ENCODE data around the gene SLC5A2. TPM values are rescaled to one million over a fixed set of nuclear protein-coding genes. Genes with fewer than 3 reads are reported as not detected.
"Not testable (repeated sequence)": the region's sequence is repeated elsewhere in the genome, so short reads cannot be mapped to it uniquely, and the experiment has no call there.

The SLC5A2 gene
- total RNA-seq (1 to 10 TPM; 1.3 to 2.8 TPM), total RNA-seq (2.0 to 3.5 reads per million in 2 donors)

DNA sequence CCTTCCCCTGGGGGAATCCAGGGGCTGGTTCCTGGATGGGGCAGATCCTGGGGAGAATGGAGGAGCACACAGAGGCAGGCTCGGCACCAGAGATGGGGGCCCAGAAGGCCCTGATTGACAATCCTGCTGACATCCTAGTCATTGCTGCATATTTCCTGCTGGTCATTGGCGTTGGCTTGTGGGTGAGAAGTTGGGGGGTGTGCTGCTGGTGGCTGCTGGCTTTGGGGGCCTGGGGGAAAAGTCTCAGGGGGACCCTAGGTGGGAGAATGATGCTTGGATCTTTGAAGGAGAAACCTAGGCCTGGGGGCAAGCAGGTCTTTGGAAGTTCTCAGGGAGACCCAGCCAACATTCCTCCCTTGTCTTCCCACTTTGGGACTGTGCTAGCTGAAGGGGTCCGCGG, at the start of gene SLC5A2:
Gene SLC5A2, plus strand, starts transcription at position 43 of the 400 bp plus-strand sequence. Its CDS starts 14 bp downstream, at position 57.
- ATAC-seq = no peak
- no peaks in the 10 kb centered on the region for H3K9me3 ChIP-seq (ENCODE audit: control insufficient read depth, low read length, poor library complexity, severe bottlenecking)
- H3K36me3 Mint-ChIP-seq (ENCODE audit: low read depth) = peaks cover 5% of the 10 kb centered on the region
- no peak for DNase-seq
- no peaks in the 10 kb centered on the region for H3K27me3 Mint-ChIP-seq
- H3K4me1 Mint-ChIP-seq = peaks cover 12% of the 10 kb centered on the region
- no peak within 1 kb of the TSS for H3K27ac Mint-ChIP-seq
- no peak within 1 kb of the TSS for H3K4me3 Mint-ChIP-seq

DNA sequence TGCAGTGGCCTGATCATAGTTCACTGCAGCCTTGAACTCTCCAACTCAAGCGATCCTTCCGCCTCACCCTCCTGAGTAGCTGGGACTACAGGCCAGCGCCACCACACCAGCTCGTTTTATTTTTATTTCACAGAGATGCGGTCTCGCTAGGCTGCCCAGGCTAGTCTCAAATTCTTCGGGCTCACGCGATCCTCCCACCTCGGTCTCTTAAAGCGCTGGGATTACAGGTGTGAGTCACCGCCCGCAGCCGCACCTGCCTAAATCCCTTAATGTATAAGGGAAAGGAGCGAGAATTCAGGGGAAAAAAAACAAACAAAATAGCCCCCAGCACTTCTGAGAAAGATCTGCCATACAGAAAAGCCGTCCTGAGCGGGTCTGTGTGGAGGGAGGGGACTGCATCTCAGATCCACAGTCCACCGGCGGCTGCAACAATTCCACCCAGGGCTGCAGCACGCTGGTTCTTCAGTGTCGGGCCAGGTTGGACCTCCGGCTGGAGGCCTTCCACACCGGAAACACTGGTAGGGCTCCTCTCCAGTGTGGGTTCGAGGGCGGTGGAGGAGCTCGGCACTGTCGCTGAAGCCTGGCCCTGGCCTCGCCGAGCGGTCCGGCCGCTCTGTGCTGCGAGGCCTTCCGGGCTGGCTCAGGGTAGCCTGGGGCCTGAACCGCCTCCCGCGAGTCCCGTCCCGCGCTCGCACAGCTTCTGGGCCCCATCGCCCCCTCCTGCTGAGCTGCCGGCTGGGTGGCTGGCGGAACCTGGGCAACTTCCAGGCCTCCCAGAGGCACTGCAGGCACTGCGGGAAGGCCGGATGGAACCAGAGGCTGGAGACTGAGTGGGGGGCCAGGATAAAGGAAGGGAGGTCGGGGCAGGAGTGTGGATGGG, 47.3 kb upstream of the SLC5A2 start:
- no peak for ATAC-seq
- H3K9me3 ChIP-seq (ENCODE audit: control insufficient read depth, low read length, poor library complexity, severe bottlenecking) = no peaks in the 10 kb centered on the region
- peaks cover 4% of the 10 kb centered on the region for H3K4me1 Mint-ChIP-seq
- H3K27me3 Mint-ChIP-seq = no peaks in the 10 kb centered on the region
- no peaks in the 10 kb centered on the region for H3K36me3 Mint-ChIP-seq (ENCODE audit: low read depth)
- no peak overlapping the region for H3K4me3 Mint-ChIP-seq
- no peak overlapping the region for H3K27ac Mint-ChIP-seq
- no peak for DNase-seq

DNA sequence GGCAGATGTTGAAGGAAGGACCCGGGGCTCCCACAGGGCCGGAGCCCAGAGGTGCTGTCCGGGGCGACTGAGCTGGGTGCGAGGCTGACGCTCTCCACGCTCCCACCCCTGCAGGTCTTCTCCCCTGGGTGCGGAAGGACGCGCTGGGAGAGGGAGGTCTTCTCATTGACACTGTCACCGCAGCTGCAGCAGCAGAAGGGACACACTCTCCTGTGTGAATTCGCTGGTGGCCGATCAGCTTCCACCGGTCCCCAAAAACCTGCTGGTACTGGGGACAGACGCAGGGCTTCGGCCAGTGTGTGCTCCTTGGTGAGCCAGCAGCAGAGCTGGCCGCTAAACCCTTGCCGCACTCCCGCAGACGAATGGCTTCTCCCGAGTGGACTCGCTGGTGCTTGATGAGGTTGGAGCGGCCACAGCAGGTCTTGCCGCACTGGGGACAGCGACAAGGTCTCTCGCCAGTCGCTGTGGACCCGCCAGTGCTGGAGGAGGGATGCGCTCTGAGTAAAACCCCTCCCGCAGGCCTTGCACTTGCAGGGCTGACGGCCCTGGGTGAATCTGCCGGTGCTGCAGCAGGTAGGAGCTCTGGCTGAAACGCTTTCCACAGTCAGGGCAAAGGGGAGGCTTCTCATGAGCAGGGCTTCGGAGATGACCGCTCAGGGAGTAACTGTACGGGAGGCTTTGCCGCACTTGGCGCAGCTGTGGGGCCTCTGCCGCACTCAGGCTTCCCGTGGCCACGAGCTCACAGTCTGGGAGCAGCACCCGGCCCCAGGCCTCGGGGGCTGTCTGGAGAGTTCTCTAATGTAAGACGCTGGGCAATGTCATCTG, 46.5 kb upstream of the SLC5A2 start:
- no peak for ATAC-seq
- H3K27me3 Mint-ChIP-seq = no peaks in the 10 kb centered on the region
- H3K27ac Mint-ChIP-seq = no peak overlapping the region
- H3K4me1 Mint-ChIP-seq = peaks cover 4% of the 10 kb centered on the region
- no peaks in the 10 kb centered on the region for H3K9me3 ChIP-seq (ENCODE audit: control insufficient read depth, low read length, poor library complexity, severe bottlenecking)
- H3K36me3 Mint-ChIP-seq (ENCODE audit: low read depth) = no peaks in the 10 kb centered on the region
- no peak overlapping the region for H3K4me3 Mint-ChIP-seq
- no peak for DNase-seq

DNA sequence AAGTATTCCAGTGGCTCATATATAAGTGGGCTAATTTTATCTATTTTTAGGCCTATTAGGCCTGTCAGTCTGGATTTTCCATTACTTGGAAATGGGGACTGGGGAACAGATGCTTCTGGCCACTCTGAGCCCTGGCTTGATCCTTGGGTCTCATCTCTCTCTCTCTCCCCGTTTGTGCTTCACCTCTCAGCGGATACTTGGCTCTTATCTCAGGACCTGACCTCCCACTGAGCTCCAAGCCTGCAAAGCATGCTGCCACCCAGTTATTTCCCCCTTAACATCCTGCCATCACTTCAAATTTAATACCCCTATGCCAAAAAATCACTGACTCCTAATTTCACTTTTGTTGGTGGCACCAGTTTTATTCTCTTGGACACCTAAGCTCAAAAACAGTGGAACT, 44.5 kb upstream of the SLC5A2 start:
- Mint-ChIP-seq H3K4me3 (no peak overlapping the region), H3K36me3 (ENCODE audit: low read depth) (no peaks in the 10 kb centered on the region), H3K4me1 (peaks cover 10% of the 10 kb centered on the region), H3K27me3 (no peaks in the 10 kb centered on the region), H3K27ac (no peak overlapping the region)
- DNase-seq (no peak), ATAC-seq (no peak)
- no peaks in the 10 kb centered on the region for H3K9me3 ChIP-seq (ENCODE audit: control insufficient read depth, low read length, poor library complexity, severe bottlenecking)

DNA sequence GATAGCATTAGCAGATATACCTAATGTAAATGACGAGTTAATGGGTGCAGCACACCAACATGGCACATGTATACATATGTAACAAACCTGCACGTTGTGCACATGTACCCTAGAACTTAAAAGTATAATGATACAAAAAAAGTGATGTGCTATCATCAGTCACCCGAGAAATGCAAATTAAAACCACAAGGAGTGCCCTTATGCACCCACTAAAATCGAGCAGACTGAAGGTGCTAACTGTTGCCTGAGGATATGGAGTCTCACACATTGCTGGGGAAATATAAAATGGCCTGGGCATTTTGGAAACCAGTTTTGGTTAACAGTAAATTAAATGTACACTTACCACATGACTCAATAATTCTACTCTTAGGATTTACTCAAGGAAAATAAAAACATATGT, 43.9 kb upstream of the SLC5A2 start:
- not testable (repeated sequence) for H3K9me3 ChIP-seq (ENCODE audit: control insufficient read depth, low read length, poor library complexity, severe bottlenecking); H3K36me3 Mint-ChIP-seq (ENCODE audit: low read depth); H3K27ac Mint-ChIP-seq; H3K27me3 Mint-ChIP-seq; DNase-seq; ATAC-seq; H3K4me3 Mint-ChIP-seq
- peaks cover 10% of the 10 kb centered on the region for H3K4me1 Mint-ChIP-seq

DNA sequence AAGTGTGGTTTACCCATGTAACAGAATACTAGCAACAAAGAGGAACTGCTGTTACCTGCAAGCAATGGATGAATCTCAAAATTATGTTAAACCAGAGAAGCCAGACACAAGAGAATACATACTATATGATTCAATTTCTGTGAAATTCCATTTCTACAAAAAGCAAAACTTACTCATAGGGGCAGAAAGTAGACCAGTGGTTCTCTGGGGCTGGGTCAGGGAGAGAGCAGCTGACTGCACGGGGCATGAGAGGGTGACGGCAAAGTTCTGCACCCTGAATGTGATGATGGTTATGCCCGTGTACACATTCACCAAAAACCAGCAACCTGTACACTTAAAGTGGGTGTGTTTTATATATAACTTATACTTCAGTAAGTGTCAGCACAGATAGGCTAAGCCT, 43.4 kb upstream of the SLC5A2 start:
- no peak for ATAC-seq
- H3K9me3 ChIP-seq (ENCODE audit: control insufficient read depth, low read length, poor library complexity, severe bottlenecking) = no peaks in the 10 kb centered on the region
- no peak overlapping the region for H3K27ac Mint-ChIP-seq
- H3K4me3 Mint-ChIP-seq = no peak overlapping the region
- H3K4me1 Mint-ChIP-seq = peaks cover 10% of the 10 kb centered on the region
- no peaks in the 10 kb centered on the region for H3K27me3 Mint-ChIP-seq
- no peaks in the 10 kb centered on the region for H3K36me3 Mint-ChIP-seq (ENCODE audit: low read depth)
- no peak for DNase-seq

DNA sequence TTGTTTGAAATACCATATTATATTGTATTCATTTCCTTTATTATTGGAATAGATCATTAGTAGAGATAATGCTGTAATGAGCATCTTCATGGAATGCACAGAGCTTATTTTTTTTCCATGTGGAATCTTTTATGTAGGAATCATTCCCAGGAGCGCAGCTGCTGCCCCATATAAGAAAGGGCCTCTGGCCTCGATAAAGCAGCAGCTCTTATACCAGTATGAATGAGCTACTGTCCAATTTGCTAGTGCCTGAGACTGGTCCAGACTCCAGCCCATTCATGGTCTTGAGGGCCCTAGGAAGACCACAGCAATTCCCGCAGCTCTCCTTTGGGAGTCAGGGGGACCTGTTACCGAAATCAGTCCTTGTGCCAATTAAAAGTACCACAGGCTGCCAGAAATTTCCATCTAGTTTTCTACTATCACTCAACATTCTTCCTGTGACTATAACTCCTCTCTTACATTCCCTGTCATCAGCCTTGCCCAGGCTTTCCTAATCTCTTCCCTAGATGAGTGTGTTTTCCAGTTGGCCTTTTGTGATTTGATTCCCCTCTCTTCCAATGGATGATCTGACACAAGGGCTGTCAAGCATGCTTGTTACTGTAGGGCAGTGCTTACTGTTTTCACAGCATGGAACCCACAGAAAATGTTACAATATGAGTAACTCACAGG, 42.3 kb upstream of the SLC5A2 start:
- H3K27ac Mint-ChIP-seq = no peak overlapping the region
- no peak overlapping the region for H3K4me3 Mint-ChIP-seq
- H3K27me3 Mint-ChIP-seq = no peaks in the 10 kb centered on the region
- no peak for DNase-seq
- no peak for ATAC-seq
- no peaks in the 10 kb centered on the region for H3K9me3 ChIP-seq (ENCODE audit: control insufficient read depth, low read length, poor library complexity, severe bottlenecking)
- H3K36me3 Mint-ChIP-seq (ENCODE audit: low read depth) = no peaks in the 10 kb centered on the region
- H3K4me1 Mint-ChIP-seq = peaks cover 10% of the 10 kb centered on the region

DNA sequence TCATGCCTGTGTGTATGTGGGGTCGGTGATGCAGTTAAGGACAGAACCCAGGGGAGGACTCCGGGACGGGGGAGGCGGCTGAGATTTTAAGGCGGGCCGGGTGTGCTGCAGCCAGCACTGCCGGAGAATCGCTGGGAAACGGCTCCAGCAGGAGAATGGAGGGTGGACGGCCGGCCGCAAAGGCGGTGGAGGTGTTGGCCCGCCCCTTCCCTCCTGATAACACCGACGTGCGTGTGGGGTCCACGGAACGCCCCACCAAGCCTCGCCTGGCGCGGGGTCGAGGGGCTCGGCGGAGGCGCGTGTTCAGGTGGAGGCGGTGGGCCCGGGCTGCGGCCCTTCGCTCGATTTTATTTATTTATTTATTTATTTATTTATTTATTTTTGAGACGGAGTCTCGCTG, 41.0 kb upstream of the SLC5A2 start:
- Mint-ChIP-seq H3K27ac (no peak overlapping the region), H3K36me3 (ENCODE audit: low read depth) (no peaks in the 10 kb centered on the region), H3K27me3 (no peaks in the 10 kb centered on the region), H3K4me3 (peak overlapping the region; percentile 85), H3K4me1 (peaks cover 12% of the 10 kb centered on the region)
- no peak for ATAC-seq
- no peaks in the 10 kb centered on the region for H3K9me3 ChIP-seq (ENCODE audit: control insufficient read depth, low read length, poor library complexity, severe bottlenecking)
- DNase-seq = no peak

GRCh38 chr16:31445931-31446330, 37.0 kb upstream of the SLC5A2 start:
- not testable (repeated sequence) for H3K27ac Mint-ChIP-seq; H3K4me3 Mint-ChIP-seq; H3K36me3 Mint-ChIP-seq (ENCODE audit: low read depth); H3K27me3 Mint-ChIP-seq; H3K9me3 ChIP-seq (ENCODE audit: control insufficient read depth, low read length, poor library complexity, severe bottlenecking); DNase-seq; H3K4me1 Mint-ChIP-seq; ATAC-seq

- DNase-seq = no peak
- H3K4me1 Mint-ChIP-seq = peaks cover 23% of the 10 kb centered on the region
- no peaks in the 10 kb centered on the region for H3K36me3 Mint-ChIP-seq (ENCODE audit: low read depth)
- ATAC-seq = no peak
- H3K9me3 ChIP-seq (ENCODE audit: control insufficient read depth, low read length, poor library complexity, severe bottlenecking) = no peaks in the 10 kb centered on the region
- H3K4me3 Mint-ChIP-seq = no peak overlapping the region
- H3K27me3 Mint-ChIP-seq = no peaks in the 10 kb centered on the region
- peak overlapping the region; percentile 47 for H3K27ac Mint-ChIP-seq
Measured at GRCh38 chr16:31451201-31451600, 31.7 kb upstream of the SLC5A2 start.

GRCh38 chr16:31451681-31452351, 31.1 kb upstream of the SLC5A2 start:
- Mint-ChIP-seq H3K27ac (no peak overlapping the region), H3K4me3 (no peak overlapping the region), H3K4me1 (peaks cover 23% of the 10 kb centered on the region), H3K27me3 (no peaks in the 10 kb centered on the region), H3K36me3 (ENCODE audit: low read depth) (no peaks in the 10 kb centered on the region)
- DNase-seq (no peak), ATAC-seq (peak; percentile 36)
- H3K9me3 ChIP-seq (ENCODE audit: control insufficient read depth, low read length, poor library complexity, severe bottlenecking) = no peaks in the 10 kb centered on the region

DNA sequence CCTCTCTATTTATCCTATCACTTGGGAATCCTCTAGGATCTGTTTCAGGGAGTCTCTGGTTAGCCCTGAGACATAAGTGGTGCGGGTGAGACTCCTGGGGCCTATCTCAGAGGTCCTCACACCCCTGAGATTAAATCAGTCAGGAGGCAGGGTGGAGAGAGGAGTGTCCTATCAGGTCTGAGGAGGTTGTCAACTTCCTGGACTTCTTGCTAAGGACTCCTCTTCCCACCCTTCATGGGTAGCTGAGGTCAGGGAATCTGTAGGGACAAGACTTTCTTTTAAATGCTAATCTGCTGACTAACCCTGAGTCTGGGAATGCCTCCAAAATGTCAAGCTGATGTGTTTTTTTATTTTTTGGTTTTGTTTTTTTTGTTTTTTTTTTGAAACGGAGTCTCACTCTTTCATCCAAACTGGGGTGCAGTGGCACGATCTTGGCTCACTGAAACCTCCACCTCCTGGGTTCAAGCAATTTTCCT, 30.3 kb upstream of the SLC5A2 start:
- no peaks in the 10 kb centered on the region for H3K27me3 Mint-ChIP-seq
- no peak overlapping the region for H3K27ac Mint-ChIP-seq
- H3K9me3 ChIP-seq (ENCODE audit: control insufficient read depth, low read length, poor library complexity, severe bottlenecking) = no peaks in the 10 kb centered on the region
- H3K36me3 Mint-ChIP-seq (ENCODE audit: low read depth) = no peaks in the 10 kb centered on the region
- no peak for ATAC-seq
- no peak overlapping the region for H3K4me3 Mint-ChIP-seq
- DNase-seq = no peak
- peaks cover 23% of the 10 kb centered on the region for H3K4me1 Mint-ChIP-seq

Measured in T-helper 17 cell (primary cell).